Fibroblast of gingiva (primary cell): ENCODE measurements around the gene OLIG2.

Source experiments
- DNase-seq: peaks from one replicate; pipeline ENCODE4 v3.0.0-alpha.2; 2011; ENCODE audit warnings: low read depth

OLIG2 gene

GRCh38 chr21:33019885-33020557, 5.7 kb upstream of the OLIG2 start:
- DNase-seq = no peak

GRCh38 chr21:33020558-33021100, 5.1 kb upstream of the OLIG2 start:
- no peak for DNase-seq

DNA sequence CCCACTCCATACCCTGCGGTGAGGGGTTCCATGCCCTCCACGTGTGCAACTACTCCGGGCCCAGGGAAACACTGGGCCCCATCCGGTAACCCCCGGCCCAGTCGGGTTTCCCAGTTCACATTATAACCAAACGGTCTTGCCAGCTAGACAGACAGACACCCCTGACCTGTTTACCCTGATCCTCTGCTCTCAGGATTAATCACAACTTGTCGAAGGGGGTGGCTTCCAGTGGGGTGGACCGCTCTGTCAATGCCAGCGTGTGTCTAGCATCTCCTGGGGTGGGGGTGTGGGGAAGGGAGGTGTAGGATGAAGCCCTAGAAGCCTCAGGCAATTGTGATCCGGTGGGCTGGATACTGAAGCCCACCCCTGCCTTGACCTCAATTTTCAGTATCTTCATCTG, 4.6 kb upstream of the OLIG2 start:
- no peak for DNase-seq

GRCh38 chr21:33021667-33022066, 4.1 kb upstream of the OLIG2 start:
- DNase-seq = no peak

- DNase-seq = no peak
Measured at GRCh38 chr21:33022489-33022827, 3.3 kb upstream of the OLIG2 start.

DNA sequence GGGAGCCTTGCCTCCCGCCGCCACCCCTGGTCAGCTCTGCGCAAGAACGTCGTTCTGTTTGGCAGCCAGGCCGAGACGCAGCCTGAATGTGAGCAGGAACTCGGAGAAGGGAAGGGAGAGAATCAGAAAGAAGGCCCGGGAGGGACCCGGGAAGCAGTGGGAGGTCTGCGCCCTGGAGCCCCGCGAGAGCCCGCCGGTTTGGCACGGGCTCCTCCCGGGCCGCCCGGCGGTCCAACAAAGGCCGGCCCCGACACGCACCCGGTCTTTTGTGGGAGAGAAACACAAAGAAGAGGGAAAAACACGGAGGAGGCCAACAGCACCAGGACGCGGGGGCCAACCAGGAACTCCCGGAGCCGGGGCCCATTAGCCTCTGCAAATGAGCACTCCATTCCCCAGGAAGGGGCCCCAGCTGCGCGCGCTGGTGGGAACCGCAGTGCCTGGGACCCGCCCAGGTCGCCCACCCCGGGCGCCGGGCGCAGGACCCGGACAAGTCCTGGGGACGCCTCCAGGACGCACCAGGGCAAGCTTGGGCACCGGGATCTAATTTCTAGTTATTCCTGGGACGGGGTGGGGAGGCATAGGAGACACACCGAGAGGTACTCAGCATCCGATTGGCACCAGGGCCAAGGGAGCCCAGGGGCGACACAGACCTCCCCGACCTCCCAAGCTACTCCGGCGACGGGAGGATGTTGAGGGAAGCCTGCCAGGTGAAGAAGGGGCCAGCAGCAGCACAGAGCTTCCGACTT, 2.7 kb upstream of the OLIG2 start:
- DNase-seq = no peak

DNA sequence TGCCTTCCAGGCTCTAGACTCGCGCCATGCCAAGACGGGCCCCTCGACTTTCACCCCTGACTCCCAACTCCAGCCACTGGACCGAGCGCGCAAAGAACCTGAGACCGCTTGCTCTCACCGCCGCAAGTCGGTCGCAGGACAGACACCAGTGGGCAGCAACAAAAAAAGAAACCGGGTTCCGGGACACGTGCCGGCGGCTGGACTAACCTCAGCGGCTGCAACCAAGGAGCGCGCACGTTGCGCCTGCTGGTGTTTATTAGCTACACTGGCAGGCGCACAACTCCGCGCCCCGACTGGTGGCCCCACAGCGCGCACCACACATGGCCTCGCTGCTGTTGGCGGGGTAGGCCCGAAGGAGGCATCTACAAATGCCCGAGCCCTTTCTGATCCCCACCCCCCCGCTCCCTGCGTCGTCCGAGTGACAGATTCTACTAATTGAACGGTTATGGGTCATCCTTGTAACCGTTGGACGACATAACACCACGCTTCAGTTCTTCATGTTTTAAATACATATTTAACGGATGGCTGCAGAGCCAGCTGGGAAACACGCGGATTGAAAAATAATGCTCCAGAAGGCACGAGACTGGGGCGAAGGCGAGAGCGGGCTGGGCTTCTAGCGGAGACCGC, 2.0 kb upstream of the OLIG2 start:
- no peak for DNase-seq

DNA sequence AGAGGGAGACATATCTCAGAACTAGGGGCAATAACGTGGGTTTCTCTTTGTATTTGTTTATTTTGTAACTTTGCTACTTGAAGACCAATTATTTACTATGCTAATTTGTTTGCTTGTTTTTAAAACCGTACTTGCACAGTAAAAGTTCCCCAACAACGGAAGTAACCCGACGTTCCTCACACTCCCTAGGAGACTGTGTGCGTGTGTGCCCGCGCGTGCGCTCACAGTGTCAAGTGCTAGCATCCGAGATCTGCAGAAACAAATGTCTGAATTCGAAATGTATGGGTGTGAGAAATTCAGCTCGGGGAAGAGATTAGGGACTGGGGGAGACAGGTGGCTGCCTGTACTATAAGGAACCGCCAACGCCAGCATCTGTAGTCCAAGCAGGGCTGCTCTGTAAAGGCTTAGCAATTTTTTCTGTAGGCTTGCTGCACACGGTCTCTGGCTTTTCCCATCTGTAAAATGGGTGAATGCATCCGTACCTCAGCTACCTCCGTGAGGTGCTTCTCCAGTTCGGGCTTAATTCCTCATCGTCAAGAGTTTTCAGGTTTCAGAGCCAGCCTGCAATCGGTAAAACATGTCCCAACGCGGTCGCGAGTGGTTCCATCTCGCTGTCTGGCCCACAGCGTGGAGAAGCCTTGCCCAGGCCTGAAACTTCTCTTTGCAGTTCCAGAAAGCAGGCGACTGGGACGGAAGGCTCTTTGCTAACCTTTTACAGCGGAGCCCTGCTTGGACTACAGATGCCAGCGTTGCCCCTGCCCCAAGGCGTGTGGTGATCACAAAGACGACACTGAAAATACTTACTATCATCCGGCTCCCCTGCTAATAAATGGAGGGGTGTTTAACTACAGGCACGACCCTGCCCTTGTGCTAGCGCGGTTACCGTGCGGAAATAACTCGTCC, 1.3 kb upstream of the OLIG2 start:
- no peak for DNase-seq

DNA sequence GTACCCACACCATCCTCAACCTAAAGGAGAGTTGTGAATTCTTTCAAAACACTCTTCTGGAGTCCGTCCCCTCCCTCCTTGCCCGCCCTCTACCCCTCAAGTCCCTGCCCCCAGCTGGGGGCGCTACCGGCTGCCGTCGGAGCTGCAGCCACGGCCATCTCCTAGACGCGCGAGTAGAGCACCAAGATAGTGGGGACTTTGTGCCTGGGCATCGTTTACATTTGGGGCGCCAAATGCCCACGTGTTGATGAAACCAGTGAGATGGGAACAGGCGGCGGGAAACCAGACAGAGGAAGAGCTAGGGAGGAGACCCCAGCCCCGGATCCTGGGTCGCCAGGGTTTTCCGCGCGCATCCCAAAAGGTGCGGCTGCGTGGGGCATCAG, 638 bp upstream of the OLIG2 start:
- DNase-seq = no peak

- no peak for DNase-seq
Measured at GRCh38 chr21:33026443-33026858, 716 bp downstream of the OLIG2 start.

DNA sequence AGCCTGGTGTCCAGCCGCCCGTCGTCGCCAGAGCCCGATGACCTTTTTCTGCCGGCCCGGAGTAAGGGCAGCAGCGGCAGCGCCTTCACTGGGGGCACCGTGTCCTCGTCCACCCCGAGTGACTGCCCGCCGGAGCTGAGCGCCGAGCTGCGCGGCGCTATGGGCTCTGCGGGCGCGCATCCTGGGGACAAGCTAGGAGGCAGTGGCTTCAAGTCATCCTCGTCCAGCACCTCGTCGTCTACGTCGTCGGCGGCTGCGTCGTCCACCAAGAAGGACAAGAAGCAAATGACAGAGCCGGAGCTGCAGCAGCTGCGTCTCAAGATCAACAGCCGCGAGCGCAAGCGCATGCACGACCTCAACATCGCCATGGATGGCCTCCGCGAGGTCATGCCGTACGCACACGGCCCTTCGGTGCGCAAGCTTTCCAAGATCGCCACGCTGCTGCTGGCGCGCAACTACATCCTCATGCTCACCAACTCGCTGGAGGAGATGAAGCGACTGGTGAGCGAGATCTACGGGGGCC, 1.2 kb downstream of the OLIG2 start:
- peak; percentile 12 for DNase-seq

GRCh38 chr21:33027401-33028286, 1.9 kb downstream of the OLIG2 start:
- DNase-seq = no peak

DNA sequence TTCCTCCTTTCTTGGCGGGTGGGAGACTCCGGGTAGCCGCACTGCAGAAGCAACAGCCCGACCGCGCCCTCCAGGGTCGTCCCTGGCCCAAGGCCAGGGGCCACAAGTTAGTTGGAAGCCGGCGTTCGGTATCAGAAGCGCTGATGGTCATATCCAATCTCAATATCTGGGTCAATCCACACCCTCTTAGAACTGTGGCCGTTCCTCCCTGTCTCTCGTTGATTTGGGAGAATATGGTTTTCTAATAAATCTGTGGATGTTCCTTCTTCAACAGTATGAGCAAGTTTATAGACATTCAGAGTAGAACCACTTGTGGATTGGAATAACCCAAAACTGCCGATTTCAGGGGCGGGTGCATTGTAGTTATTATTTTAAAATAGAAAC, 2.5 kb downstream of the OLIG2 start:
- no peak for DNase-seq

DNA sequence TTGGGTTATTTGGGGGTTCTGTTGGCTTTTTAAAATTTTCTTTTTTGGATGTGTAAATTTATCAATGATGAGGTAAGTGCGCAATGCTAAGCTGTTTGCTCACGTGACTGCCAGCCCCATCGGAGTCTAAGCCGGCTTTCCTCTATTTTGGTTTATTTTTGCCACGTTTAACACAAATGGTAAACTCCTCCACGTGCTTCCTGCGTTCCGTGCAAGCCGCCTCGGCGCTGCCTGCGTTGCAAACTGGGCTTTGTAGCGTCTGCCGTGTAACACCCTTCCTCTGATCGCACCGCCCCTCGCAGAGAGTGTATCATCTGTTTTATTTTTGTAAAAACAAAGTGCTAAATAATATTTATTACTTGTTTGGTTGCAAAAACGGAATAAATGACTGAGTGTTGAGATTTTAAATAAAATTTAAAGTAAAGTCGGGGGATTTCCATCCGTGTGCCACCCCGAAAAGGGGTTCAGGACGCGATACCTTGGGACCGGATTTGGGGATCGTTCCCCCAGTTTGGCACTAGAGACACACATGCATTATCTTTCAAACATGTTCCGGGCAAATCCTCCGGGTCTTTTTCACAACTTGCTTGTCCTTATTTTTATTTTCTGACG, 3.1 kb downstream of the OLIG2 start:
- no peak for DNase-seq

DNA sequence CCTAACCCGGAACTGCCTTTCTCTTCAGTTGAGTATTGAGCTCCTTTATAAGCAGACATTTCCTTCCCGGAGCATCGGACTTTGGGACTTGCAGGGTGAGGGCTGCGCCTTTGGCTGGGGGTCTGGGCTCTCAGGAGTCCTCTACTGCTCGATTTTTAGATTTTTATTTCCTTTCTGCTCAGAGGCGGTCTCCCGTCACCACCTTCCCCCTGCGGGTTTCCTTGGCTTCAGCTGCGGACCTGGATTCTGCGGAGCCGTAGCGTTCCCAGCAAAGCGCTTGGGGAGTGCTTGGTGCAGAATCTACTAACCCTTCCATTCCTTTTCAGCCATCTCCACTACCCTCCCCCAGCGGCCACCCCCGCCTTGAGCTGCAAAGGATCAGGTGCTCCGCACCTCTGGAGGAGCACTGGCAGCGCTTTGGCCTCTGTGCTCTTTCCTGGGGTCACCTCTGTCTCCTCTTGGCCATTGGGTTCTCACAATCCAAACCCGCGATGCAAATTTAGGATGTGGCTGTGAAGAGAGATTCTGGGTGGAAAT, 3.7 kb downstream of the OLIG2 start:
- DNase-seq = no peak

- no peak for DNase-seq
Measured at GRCh38 chr21:33029975-33030461, 4.3 kb downstream of the OLIG2 start.

DNA sequence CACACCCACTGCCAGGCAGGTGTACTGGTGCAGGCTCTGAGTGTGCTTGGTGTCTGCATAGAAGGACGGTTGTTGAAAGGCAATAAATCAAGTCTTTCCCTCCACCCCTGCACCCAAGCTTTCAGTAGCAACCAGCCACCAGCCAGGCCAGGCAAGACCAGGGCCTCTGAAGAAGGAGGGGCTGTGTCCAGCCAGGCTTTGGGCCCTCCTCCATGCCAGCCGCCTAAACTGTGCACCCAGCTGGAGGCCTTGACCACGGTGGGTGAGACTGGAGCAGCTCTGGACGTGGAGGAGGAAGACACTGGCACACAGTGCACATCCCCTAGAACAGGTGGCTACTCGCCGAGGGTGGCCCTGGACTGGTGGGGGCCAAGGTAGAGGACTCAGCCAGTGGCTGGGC, 4.9 kb downstream of the OLIG2 start:
- DNase-seq = no peak

DNA sequence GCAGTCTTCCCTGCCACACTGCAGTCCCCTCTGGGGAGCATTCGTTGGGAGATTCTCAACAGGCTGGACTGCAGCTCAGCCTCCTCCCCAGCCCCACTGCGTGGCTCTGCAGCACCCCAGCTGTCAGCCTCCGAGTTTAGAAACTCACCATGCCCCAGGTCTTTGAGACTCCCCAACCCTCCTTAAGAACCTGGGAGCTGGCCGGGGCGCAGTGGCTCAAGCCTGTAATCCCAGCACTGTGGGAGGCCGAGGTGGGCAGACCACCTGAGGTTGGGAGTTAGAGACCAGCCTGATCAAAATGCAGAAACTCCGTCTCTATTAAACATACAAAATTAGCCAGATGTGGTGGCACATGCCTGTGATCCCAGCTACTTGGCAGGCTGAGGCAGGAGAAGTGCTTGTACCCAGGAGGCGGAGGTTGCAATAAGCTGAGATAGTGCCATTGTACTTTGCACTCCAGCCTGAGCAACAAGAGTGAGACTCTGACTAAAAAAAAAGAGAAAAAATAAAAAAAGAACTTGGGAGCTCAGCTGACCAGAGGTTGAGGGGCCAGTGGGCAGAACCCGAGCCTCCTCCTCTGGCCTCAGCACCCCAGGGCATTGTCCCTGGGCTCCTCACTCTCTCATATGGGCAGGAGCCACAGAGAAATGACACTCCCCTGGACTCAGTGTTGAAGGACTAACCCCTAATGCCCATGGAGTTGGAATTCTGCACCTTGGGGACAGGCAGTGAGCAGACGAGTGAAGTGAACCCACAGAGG, 5.6 kb downstream of the OLIG2 start:
- DNase-seq = no peak

DNA sequence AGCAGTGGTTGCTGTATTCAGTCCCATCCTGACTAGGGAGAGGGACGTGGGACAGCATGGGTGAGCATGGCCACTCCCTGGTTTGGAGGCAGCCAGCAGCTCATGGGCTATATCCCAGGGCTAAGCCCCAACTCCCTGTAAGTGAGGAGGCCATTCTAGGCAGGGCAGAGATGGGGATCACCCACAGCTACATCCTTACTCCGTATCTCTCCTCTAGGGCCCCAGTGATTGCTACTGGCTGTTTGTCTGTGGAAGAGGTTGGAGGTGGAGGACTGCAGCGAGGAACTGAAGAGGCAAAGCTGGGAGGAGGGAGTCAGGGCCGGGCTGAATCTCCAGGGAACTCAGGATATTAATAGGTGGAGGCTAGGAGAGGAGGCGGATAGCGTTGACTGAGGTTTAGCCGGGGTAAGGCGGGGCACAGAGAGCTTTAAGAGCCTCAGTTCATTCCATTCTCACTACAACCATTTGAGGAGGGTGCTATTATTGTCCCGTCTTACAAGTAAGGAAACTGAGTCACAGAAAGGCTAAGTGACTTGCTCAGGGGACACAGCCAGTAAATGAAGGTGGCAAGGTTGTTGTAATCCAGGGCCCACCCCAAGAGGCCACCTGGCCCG, 6.8 kb downstream of the OLIG2 start:
- no peak for DNase-seq
